ENCODE data around the gene BRD4. TPM values are rescaled to one million over a fixed set of nuclear protein-coding genes. Genes with fewer than 3 reads are reported as not detected.
A peak's percentile ranks its signal among the peaks of the same experiment; 100 is the strongest.

Gene BRD4
- total and polyA plus RNA-seq, 8 donors, result 51.1 to 89.6 (median 56.6) TPM

DNA sequence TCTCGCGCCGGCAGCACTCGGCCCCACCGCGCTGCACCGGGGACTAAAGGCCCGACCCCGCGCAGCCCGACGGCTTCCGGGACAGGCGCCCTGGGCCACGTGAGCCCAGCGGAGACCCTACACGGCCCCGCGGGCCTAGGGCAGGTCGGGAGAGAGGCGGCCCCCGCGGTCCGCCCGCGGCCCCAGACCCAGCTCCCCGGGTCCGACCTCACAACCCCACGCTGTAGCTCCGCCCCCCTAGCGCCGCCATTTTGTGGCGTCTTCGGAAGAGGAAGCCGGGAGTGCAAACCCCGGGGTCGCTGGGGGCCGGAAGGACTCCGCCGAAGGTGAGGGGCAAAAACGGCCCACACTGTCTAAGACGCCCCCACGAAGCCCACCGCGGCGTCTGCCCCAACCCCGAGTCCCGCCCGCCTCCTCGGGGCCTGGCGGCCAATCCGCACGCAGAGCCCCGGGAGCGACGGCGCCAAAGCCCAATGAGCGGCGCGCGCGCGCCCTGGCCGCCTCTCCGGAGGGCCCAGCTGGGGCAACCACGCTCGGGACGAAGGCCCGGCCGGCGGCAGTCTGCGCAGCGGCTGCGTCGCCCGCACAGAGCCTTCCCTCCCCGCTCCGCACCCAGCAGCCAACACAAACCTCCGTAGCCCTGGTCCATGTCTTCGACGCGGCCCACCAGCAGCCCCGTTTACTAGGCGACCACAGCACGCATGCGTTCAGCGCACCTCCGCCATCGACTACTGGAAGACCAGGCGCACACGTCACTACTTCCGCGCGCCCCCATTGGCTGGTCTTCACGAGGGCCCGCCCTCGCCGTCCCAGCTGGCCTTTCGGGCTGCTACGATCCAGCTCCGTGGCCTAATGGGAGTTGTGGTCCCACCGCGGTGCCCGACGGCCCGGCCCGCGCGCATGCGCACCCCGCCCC lies 47.0 kb upstream of the BRD4 start, which contains the start of gene AKAP8:
Gene AKAP8 (minus strand): TSS at position 705 of the 916 bp plus-strand sequence. CDS start 56 bp downstream, at position 649.
- TF ChIP-seq, protein P1, sequence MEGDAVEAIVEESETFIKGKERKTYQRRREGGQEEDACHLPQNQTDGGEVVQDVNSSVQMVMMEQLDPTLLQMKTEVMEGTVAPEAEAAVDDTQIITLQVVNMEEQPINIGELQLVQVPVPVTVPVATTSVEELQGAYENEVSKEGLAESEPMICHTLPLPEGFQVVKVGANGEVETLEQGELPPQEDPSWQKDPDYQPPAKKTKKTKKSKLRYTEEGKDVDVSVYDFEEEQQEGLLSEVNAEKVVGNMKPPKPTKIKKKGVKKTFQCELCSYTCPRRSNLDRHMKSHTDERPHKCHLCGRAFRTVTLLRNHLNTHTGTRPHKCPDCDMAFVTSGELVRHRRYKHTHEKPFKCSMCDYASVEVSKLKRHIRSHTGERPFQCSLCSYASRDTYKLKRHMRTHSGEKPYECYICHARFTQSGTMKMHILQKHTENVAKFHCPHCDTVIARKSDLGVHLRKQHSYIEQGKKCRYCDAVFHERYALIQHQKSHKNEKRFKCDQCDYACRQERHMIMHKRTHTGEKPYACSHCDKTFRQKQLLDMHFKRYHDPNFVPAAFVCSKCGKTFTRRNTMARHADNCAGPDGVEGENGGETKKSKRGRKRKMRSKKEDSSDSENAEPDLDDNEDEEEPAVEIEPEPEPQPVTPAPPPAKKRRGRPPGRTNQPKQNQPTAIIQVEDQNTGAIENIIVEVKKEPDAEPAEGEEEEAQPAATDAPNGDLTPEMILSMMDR (IDR thresholded peaks at IDR 0.05), result peak in 1 of 2 donors; percentile 11
- no peaks in the 10 kb centered on the region for H3K9me3 ChIP-seq
- intact Hi-C loops (cut with DNase I), result no loop called here
- peaks cover 3 to 41% of the 10 kb centered on the region in 2 donors for H3K4me1 ChIP-seq
- H3K27ac ChIP-seq, result peak within 1 kb of the TSS; percentile 96 to 97
- peaks cover 0 to 9% of the 10 kb centered on the region in 2 donors for H3K36me3 ChIP-seq
- peak; percentile 98 to 99 (median 99) for DNase-seq
- peak within 1 kb of the TSS; percentile 75 to 99 for H3K4me3 ChIP-seq
- peak; percentile 94 for ATAC-seq
- no peaks in the 10 kb centered on the region for H3K27me3 ChIP-seq

DNA sequence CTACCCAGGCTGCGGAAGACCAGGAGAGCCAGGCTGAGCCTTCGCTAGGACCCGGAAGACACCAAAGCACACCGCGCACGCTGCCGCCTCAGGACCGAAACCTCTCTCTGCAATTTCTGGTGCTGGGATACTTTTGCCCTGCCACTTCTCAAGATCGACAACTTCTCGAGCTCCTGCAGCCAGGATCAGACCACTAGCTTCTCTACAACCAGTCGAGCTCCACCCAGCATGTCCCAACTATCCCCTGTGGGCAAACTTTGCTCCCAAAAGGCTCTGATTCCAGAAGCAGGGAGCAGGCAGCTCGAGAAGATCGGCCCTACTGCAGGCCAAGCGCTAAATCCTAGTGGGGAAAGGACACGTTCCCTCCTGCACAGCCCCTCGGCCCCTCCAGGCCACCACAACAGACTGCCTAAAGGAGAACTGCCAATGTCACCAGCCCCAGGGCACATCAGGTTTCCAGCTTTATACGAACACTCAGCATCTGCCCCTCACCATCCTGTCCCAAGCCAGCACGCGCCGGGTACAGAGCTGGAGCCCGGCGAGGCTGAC lies 46.3 kb upstream of the BRD4 start:
- Histone ChIP-seq H3K4me3 (peak overlapping the region; percentile 75 to 99), H3K27me3 (no peaks in the 10 kb centered on the region), H3K9me3 (no peaks in the 10 kb centered on the region), H3K27ac (peak overlapping the region; percentile 96 to 97), H3K4me1 (peaks cover 3 to 41% of the 10 kb centered on the region in 2 donors), H3K36me3 (peaks cover 0 to 16% of the 10 kb centered on the region in 2 donors)
- intact Hi-C loops (cut with DNase I), result no loop called here
- peak; percentile 24 to 85 (median 44) for DNase-seq
- TF ChIP-seq, protein P1 (IDR thresholded peaks at IDR 0.05), result no peak
- peak; percentile 37 for ATAC-seq

DNA sequence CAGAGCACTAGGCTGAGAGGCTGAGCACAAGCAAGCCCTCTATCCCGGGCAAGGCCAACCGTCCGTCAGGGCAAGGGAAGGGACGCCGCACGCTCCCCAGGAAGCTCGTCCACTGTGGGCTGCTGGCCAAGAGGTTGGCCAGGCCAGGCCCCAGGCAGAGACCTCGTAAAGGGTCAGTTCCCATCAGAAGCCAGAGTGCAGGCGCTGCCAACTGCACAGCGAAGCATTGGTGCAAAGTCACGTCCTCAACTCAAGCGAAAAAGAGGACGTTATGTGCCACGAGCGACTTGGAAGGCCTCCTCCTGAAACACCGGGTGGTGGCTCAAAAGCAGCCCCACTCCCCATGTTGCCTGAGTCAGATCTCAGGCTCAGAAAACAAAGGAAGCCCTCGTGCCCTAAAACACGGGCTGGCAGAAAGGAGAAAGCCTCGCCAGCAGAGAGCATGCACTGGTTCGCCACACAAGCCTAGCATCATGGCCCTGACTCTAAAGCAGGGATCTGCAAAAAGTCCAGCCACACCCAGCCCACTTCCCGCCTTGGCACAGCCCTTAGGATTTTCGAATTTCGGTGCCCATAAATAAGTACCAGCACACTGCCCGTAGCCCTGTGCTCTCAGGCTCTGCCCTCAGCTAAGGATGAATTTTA lies 42.6 kb upstream of the BRD4 start:
- intact Hi-C loops (cut with DNase I), result no loop called here
- H3K36me3 ChIP-seq, result peaks cover 0 to 53% of the 10 kb centered on the region in 2 donors
- H3K27me3 ChIP-seq, result no peaks in the 10 kb centered on the region
- no peak for ATAC-seq
- DNase-seq, result peak in 1 of 4 donors; percentile 64
- H3K4me1 ChIP-seq, result peaks cover 3 to 32% of the 10 kb centered on the region in 2 donors
- H3K9me3 ChIP-seq, result no peaks in the 10 kb centered on the region
- TF ChIP-seq, protein P1 (IDR thresholded peaks at IDR 0.05), result no peak
- peak overlapping the region in 1 of 2 donors; percentile 33 for H3K27ac ChIP-seq
- no peak overlapping the region for H3K4me3 ChIP-seq

DNA sequence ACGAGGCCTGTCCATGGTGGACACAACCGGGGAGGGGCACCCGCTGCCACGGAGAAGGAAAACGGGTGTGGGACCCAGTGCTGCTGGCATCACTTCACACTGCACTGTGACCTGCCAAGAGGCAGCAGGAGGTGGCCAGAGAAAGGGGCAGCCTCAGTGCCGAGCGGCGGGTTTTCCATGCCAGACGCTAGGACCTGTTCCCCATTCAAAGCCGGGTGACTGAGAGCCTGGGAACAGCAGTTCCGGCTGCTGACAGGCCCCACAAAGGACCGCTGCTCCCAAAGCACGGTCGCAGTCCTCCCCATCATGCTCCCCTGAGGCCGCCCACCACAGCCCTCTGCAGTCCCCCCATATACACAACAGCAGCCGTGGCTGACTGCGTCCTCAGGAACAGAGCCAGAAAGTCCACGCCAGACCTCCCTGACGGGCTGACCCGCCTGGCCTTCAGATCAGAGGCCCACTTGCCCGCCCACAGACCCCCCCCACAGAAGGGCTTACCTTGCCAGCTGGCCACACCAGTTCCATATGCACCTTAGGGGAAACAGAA lies 41.8 kb upstream of the BRD4 start:
- TF ChIP-seq, protein P1 (IDR thresholded peaks at IDR 0.05), result no peak
- peaks cover 3 to 32% of the 10 kb centered on the region in 2 donors for H3K4me1 ChIP-seq
- H3K27ac ChIP-seq, result peak overlapping the region in 1 of 2 donors; percentile 33
- H3K9me3 ChIP-seq, result no peaks in the 10 kb centered on the region
- no peak overlapping the region for H3K4me3 ChIP-seq
- DNase-seq (peak in 1 of 4 donors; percentile 65), ATAC-seq (no peak)
- no peaks in the 10 kb centered on the region for H3K27me3 ChIP-seq
- peaks cover 0 to 61% of the 10 kb centered on the region in 2 donors for H3K36me3 ChIP-seq
- intact Hi-C loops (cut with DNase I), result no loop called here
